ENCODE measurements around the gene ATP6V0E2.

- TF ChIP-seq CTCF (IDR thresholded peaks at IDR 0.05 in 8 of 11, conservative IDR thresholded peaks at IDR 0.05 in 3 of 11) (no peak), POLR2AphosphoS5 (IDR thresholded peaks at IDR 0.05) (no peak), POLR2A (IDR thresholded peaks at IDR 0.05) (no peak)
These were observed 12.2 kb downstream of the ATP6V0E2 start for GRCh38 chr7:149886018-149886415.
